ENCODE data around the gene HSPA12A.

DNA sequence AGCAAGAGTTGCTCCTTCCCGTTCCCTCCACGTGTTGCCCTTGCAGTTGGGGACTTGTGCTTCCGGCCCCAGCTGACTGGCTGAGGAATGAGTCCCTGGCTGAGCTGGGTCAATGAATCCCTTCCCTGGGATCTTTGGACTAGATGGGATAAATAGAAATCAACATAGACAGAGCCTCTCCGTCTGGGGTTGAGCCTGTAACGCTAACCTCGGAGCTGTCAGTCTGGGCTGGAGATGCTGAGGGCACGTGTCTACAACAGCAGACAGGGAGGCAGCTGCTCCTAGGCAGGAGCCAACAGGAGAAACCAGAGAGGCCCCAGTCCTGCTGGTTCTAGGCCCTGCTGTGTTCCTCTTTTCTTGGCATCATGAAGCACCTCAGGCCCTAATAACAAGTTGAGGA, 42.3 kb upstream of the HSPA12A start:
- TF ChIP-seq, protein P1, sequence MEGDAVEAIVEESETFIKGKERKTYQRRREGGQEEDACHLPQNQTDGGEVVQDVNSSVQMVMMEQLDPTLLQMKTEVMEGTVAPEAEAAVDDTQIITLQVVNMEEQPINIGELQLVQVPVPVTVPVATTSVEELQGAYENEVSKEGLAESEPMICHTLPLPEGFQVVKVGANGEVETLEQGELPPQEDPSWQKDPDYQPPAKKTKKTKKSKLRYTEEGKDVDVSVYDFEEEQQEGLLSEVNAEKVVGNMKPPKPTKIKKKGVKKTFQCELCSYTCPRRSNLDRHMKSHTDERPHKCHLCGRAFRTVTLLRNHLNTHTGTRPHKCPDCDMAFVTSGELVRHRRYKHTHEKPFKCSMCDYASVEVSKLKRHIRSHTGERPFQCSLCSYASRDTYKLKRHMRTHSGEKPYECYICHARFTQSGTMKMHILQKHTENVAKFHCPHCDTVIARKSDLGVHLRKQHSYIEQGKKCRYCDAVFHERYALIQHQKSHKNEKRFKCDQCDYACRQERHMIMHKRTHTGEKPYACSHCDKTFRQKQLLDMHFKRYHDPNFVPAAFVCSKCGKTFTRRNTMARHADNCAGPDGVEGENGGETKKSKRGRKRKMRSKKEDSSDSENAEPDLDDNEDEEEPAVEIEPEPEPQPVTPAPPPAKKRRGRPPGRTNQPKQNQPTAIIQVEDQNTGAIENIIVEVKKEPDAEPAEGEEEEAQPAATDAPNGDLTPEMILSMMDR (IDR thresholded peaks at IDR 0.05): no peak
- TF ChIP-seq POLR2AphosphoS5 (IDR thresholded peaks at IDR 0.05) (no peak), POLR2A (IDR thresholded peaks at IDR 0.05) (no peak)

Measured in upper lobe of left lung (tissue), 4 donors.